ENCODE measurements around the gene CUX1.
"Not testable (repeated sequence)": the region's sequence is repeated elsewhere in the genome, so short reads cannot be mapped to it uniquely, and the experiment has no call there.

The CUX1 gene

GRCh38 chr7:101867265-101867664 is 49.8 kb downstream of the CUX1 start:
- no peaks in the 10 kb centered on the region for H3K27me3 ChIP-seq (ENCODE audit: insufficient read depth, poor library complexity, severe bottlenecking)
- TF ChIP-seq CTCF (IDR thresholded peaks at IDR 0.05; ENCODE audit: insufficient read depth, low read length) = no peak
- no peak for TF ChIP-seq SPI1 (IDR thresholded peaks at IDR 0.05; ENCODE audit: borderline replicate concordance, low read depth)
- no peak overlapping the region for H3K4me3 ChIP-seq (replicated peaks; ENCODE audit: insufficient read depth, low read length)
- no peak overlapping the region for H3K27ac ChIP-seq (replicated peaks)
- no peak for DNase-seq (ENCODE audit: low read depth in 1 of 2, low spot score in 1 of 2)

GRCh38 chr7:101867681-101868080 is 50.3 kb downstream of the CUX1 start:
- H3K27me3 ChIP-seq (ENCODE audit: insufficient read depth, poor library complexity, severe bottlenecking); DNase-seq (ENCODE audit: low read depth in 1 of 2, low spot score in 1 of 2); H3K27ac ChIP-seq (replicated peaks); H3K4me3 ChIP-seq (replicated peaks; ENCODE audit: insufficient read depth, low read length): not testable (repeated sequence)

- DNase-seq (ENCODE audit: low read depth in 1 of 2, low spot score in 1 of 2) = no peak
- Histone ChIP-seq H3K4me3 (replicated peaks; ENCODE audit: insufficient read depth, low read length) (no peak overlapping the region), H3K27me3 (ENCODE audit: insufficient read depth, poor library complexity, severe bottlenecking) (no peaks in the 10 kb centered on the region), H3K27ac (replicated peaks) (no peak overlapping the region)
- TF ChIP-seq CTCF (IDR thresholded peaks at IDR 0.05; ENCODE audit: insufficient read depth, low read length) (no peak), REST (IDR thresholded peaks at IDR 0.05; ENCODE audit: insufficient replicate concordance, low read depth) (no peak), GABPA (IDR thresholded peaks at IDR 0.05; ENCODE audit: low read depth) (no peak), POLR2AphosphoS5 (IDR thresholded peaks at IDR 0.05; ENCODE audit: low read depth) (no peak), SPI1 (IDR thresholded peaks at IDR 0.05; ENCODE audit: borderline replicate concordance, low read depth) (no peak)
These were observed 50.9 kb downstream of the CUX1 start for GRCh38 chr7:101868191-101868950.

- TF ChIP-seq POLR2AphosphoS5 (IDR thresholded peaks at IDR 0.05; ENCODE audit: low read depth) (no peak), SPI1 (IDR thresholded peaks at IDR 0.05; ENCODE audit: borderline replicate concordance, low read depth) (no peak)
- H3K27me3 ChIP-seq (ENCODE audit: insufficient read depth, poor library complexity, severe bottlenecking) = no peaks in the 10 kb centered on the region
- no peak overlapping the region for H3K4me3 ChIP-seq (replicated peaks; ENCODE audit: insufficient read depth, low read length)
- no peak overlapping the region for H3K27ac ChIP-seq (replicated peaks)
- no peak for DNase-seq (ENCODE audit: low read depth in 1 of 2, low spot score in 1 of 2)
These were observed 51.8 kb downstream of the CUX1 start for GRCh38 chr7:101869026-101869900.

- no peak for TF ChIP-seq CTCF (IDR thresholded peaks at IDR 0.05; ENCODE audit: insufficient read depth, low read length)
- TF ChIP-seq GABPA (IDR thresholded peaks at IDR 0.05; ENCODE audit: low read depth) = no peak
- no peak for TF ChIP-seq POLR2AphosphoS5 (IDR thresholded peaks at IDR 0.05; ENCODE audit: low read depth)
- TF ChIP-seq SPI1 (IDR thresholded peaks at IDR 0.05; ENCODE audit: borderline replicate concordance, low read depth) = no peak
- no peak for TF ChIP-seq REST (IDR thresholded peaks at IDR 0.05; ENCODE audit: insufficient replicate concordance, low read depth)
- H3K27ac ChIP-seq (replicated peaks) = no peak overlapping the region
- no peak for DNase-seq (ENCODE audit: low read depth in 1 of 2, low spot score in 1 of 2)
- no peaks in the 10 kb centered on the region for H3K27me3 ChIP-seq (ENCODE audit: insufficient read depth, poor library complexity, severe bottlenecking)
- no peak overlapping the region for H3K4me3 ChIP-seq (replicated peaks; ENCODE audit: insufficient read depth, low read length)
These were observed 52.5 kb downstream of the CUX1 start for GRCh38 chr7:101869901-101870290.

Data from HL-60 (cell line).